H4 (cell line): ENCODE data around the gene RUNX1. TPM values are rescaled to one million over a fixed set of nuclear protein-coding genes. Genes with fewer than 3 reads are reported as not detected.

ENCODE experiments used
- DNase-seq: peaks from one replicate; pipeline ENCODE4 v3.0.0-alpha.2; 2015; ENCODE audit warnings: low spot score
- total RNA-seq: library from RNA; depleted of rRNA; stranded (reverse); fragments of >200 nt; shearing (Covaris generic); gene quantifications from 2 replicates; pipeline ENCODE4 v1.2.3, GENCODE V29; 2014

The RUNX1 gene
- total RNA-seq, 1 experiment from 2014 or later = 4.6 TPM

DNA sequence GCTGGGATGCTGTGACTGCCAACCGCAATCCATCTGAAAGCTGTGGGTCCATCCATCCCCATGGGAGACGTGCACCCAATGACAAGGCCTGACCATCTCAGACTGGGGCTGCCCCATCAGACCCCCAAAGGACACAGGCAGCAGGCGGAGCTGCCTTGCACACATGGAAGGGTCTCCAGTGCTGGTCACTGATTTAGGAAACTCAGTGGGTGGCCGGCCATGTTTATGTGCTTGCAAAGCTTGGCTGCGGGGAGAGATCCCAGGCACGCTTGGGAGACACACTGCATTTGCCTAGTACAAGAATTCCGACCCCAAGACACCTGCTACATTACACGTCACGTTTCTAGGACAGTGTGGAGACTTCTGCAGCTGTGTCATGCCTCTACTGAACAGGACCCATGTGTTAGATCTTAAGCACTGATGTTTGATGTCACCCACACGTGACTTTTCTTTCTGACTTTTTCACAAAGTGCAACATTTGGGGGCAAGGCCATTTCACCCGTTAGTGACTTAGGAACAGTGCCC lies 198.9 kb downstream of the RUNX1 start:
- DNase-seq = no peak

DNA sequence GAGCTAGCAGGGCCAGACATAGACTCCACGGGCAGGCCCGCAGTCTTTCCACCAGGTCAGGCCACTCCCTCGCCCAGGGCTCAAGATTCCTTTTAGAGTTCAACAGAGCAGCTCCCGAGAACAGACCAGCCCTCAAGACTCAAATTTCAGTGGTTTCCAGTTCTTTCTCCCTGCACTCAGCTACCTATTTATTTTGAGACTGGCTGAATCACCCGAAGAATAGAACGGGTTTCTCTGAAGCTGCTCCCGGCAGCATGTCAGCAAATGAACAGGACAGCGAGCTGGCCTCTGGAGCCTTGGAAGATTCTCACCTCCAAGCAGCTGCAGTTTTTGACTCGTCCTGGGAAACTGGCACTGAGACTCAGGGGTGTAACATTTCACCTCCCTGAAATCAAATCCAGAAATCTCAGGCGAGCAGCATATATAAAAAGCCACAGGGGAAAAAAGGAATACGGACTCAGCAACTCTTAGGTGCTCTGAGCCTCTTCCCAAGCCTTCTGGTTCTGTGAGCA lies 202.4 kb downstream of the RUNX1 start:
- peak; percentile 89 for DNase-seq

DNA sequence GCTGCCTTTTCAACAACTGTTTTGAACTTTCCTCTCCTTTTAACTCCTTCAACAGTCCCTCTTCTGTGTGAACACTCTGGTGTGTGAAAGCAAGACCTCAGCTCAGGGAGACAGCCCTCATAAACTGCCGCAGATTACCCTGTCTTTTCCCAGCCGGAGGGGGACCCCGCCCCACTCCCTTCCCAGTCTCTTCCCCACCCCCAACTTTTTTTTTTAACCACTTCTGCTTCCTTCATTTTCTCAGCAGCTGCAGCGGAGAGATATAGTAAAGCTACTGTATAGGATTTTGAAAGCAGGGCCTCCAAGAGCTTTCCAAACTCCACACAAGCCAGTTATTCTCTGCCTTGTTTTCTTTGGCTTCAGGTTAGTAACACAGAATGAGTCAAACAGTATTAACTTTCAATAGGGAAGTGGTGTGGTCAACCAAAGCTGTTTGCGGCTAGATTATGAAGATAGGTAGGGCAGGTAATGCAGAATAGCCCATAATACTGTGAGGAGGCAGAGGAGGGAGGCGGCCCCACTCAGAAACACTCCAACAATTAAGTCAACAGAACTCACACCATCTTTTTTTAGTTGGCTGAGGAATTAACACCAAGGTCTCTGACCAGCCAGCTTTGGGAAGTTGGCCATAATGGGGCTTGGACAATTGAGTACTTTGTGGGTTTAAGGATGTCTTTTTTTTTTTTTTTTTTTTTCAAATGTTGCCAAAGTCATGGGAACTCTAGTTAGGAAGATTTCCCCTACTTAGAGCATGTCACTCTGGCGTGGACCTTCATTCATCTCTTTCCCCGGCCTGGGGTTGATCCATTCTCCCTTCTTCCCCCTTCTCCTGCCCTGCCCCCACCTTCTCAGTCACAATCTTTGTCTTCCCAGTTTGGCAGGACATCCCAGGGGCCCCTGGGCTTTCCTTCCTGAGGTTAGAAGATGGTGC lies 203.3 kb downstream of the RUNX1 start:
- peak; percentile 98 for DNase-seq

DNA sequence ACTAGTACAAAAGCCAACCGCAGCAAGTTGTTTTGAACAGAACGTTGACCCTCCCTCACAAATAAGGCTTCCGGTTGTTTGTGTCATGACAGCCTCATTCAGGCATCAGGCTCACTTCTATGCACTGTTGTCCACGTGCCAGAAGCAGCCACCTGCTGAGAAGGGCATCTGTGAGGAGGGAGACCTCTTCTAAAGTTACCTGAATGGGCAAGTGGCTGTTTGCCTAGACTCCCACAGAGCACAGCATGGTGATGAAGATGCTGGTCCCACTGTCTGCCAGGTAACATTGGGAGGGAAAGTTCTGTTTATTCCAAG lies 204.2 kb downstream of the RUNX1 start:
- no peak for DNase-seq

GRCh38 chr21:34844013-34844923 lies 204.8 kb downstream of the RUNX1 start:
- DNase-seq = no peak

GRCh38 chr21:34843562-34843961 lies 205.5 kb downstream of the RUNX1 start:
- DNase-seq = no peak

- DNase-seq = no peak
Measured at GRCh38 chr21:34841154-34841553, 207.9 kb downstream of the RUNX1 start.

- no peak for DNase-seq
Measured at GRCh38 chr21:34840693-34841092, 208.4 kb downstream of the RUNX1 start.

DNA sequence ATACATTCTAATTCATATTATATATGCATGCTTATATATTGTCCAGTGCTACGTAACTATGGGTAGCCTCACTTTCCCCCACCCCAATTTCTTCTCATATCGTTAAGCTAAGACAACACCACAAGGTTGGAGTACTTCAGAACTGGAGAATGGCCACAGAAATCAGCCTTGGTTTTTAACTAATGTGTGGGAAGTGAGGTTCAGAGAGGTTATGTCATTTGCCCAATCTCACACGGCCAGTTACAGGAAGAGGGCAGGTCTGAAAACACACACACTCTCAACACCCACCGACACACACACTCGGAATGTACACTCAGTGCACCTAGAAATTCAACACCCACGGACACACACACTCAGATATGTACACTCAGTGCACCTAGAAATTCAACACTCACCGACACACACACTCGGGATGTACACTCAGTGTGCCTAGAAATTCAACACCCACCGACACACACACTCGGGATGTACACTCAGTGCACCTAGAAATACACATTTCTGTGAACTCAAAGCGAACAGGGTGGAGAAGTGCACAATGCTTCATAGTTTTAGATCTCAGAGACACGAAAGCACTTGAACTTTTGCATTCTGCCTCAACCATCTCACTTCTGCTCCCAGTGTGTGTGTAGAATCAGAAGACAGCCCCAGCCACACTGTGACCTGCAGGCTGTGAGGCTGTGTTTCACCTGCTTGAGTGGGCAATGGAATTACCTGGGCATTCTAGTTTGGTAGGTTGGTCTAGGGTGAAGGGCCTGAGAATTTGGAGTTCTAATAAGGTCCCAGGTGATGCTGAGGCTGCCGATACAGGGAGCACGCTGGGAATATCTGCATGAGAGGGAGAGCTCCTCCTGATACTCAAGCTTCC lies 209.9 kb downstream of the RUNX1 start:
- no peak for DNase-seq

- no peak for DNase-seq
Measured at GRCh38 chr21:34836933-34837505, 212.1 kb downstream of the RUNX1 start.

GRCh38 chr21:34836103-34836932 lies 212.8 kb downstream of the RUNX1 start:
- peak; percentile 99 for DNase-seq

DNA sequence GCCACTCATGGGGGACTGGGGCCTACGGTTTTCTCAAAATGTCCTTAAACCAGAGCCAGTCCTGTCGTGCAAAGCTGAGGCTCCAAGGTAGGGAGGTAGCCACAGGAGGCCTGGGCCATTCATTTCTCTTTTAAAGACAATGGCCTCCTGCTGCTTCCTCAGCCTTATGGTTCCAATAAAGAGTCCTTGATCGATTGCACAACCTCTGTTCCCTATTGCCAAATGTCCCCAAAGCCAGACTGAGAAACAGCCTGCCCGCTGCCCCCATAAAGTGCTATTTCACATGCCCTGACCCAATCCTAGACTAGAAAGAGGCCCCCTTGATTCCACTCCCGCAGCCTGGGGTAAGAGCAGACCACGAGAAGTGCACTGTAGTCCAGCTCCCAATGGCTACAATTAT lies 213.6 kb downstream of the RUNX1 start:
- DNase-seq = peak; percentile 50

DNA sequence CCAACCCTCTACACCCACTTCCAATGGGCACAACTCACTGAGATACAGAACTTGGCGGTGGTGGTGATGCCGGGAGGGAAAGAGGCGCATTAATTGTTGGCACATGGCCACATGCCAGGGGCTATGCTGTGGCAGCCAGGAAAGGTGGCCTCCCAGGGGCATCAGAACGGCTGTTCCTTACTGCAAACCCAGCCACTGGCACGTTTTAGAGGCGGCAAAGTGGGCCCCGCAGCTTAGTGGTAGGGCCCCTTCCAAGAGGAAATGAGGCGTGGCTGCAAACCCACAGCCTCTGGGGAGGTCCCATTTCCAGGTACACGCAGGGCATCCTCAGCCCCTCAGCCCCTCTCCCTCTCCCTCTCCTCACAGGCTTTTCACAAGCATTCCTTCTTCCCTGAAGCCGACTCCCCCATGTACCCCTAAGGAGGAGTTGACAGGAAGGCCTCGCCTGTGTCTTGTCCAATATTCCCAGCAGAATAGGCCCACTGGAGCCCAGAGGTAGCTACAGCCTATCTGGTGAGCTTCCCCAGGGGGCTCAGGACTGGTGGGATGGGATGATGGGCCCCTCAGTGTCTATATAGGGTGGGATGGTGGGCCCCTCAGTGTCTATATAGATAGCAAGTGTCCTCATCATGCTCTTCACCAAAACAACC lies 214.1 kb downstream of the RUNX1 start:
- peak; percentile 48 for DNase-seq

DNA sequence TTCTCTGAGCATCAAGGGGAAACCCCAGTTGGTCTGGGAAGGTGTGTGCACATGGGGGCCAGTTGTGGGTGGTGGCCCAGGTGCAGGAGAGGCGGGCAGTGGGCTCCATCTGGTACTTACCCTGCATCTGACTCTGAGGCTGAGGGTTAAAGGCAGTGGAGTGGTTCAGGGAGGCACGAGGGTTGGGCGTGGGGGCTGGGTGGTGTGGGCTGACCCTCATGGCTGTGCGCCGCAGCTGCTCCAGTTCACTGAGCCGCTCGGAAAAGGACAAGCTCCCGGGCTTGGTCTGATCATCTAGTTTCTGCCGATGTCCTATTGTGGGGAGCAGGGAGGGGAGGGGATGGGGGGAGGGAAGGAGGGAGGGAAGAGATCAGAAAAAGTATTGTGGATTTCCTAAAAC lies 214.8 kb downstream of the RUNX1 start:
- no peak for DNase-seq

GRCh38 chr21:34833465-34833864 lies 215.6 kb downstream of the RUNX1 start:
- no peak for DNase-seq

- no peak for DNase-seq
Measured at GRCh38 chr21:34830386-34831170, 218.5 kb downstream of the RUNX1 start.

DNA sequence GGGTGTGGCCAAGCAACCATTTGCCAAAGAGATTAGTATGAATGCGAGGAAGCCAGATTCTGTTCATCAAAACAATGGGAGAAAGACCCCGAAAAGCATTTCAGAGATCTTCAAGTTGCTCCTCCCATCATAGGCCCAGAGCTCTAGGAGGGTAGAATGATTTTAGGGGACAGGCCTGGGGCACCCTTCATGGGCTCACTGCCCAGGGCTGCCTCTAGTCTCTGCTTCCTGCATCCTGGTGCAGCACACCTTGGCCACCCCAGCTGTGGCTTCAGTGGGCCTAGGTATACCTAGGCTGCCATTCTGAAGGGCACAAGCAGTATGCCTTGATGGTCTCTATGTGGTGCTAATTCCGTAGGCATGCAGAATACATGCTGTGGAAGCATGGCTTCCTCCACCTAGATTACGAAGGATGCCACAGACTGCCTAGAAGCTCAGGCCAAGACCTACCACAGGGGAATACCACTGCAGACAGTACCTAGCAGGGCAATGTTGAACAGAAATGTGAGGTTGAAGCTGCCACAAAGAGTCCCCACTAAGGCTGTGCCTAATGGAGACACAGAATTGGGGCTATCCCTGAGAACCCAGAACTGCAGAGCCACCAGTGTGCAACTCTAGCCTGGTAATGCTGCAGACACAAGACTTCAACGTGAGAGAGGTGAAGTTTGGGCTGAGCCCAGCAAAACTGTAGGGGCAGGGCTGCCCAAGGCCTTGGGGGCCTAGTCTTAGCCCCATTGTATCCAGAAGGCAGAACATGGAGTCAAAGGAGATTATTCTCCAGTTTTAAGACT lies 221.5 kb downstream of the RUNX1 start:
- no peak for DNase-seq

DNA sequence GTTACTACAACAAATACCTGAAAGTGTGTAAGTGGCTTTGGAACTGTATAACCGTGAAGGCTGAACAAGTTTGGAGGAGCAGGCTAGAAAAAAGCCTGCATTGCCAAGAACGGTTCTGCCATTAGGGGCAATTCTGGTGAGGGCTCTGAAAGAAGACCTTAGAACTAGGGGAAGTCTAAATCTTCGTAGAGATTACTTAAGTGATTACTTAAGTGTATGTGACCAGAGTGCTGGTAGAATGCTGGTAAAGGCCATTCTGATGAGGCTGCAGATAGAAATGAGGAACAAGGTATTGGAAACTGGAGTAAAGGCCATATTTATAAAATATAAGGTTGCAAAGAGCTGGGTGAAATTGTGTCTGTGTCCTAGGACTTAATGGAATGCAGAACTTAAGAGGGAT lies 222.3 kb downstream of the RUNX1 start:
- no peak for DNase-seq
